Sigmoid colon (tissue), 4 donors: ENCODE measurements around the gene ETS1.

Source experiments
- CTCF ChIP-seq, 4 experiments: fragments of 450-650 bp in 3 of 4; fragments of 200-600 bp in 1 of 4; IDR thresholded peaks; one replicate each; pipeline ENCODE4 v1.5.1; 2016 to 2019; ENCODE audit warnings: antibody characterized with exemption in 4 of 4, mild to moderate bottlenecking in 3 of 4, moderate library complexity in 2 of 4
- EP300 ChIP-seq, 4 donors: sonication (generic); formaldehyde crosslinking; IDR thresholded peaks; one replicate each; pipeline ENCODE4 v1.6.1; 2017; ENCODE audit warnings: antibody characterized with exemption in 4 of 4
- POLR2A ChIP-seq, 2 donors: fragments of 450-650 bp; IDR thresholded peaks; one replicate each; pipeline ENCODE4 v1.6.1; 2016; ENCODE audit warnings: antibody characterized with exemption in 2 of 2, mild to moderate bottlenecking in 2 of 2, moderate library complexity in 2 of 2
- POLR2AphosphoS5 ChIP-seq, 4 donors: sonication (generic); formaldehyde crosslinking; IDR thresholded peaks; one replicate each; pipeline ENCODE4 v1.6.1; 2017; ENCODE audit warnings: antibody characterized with exemption in 4 of 4

- no peak for TF ChIP-seq CTCF (IDR thresholded peaks at IDR 0.05)
- TF ChIP-seq POLR2A (IDR thresholded peaks at IDR 0.05): no peak
- no peak for TF ChIP-seq POLR2AphosphoS5 (IDR thresholded peaks at IDR 0.05)
- TF ChIP-seq EP300 (IDR thresholded peaks at IDR 0.05): no peak
Measured at GRCh38 chr11:128569291-128569690, 18.1 kb downstream of the ETS1 start.
